WTC11 (cell line): ENCODE data around the gene TDRD10. TPM values are rescaled to one million over a fixed set of nuclear protein-coding genes. Genes with fewer than 3 reads are reported as not detected.

Experiments used
- AR ChIP-seq: fragments of 250-450 bp; sonication (Bioruptor Pico); IDR thresholded peaks from 2 replicates; pipeline ENCODE4 v1.9.0; 2021; ENCODE audit warnings: mild to moderate bottlenecking
- ATF2 ChIP-seq: sonication (generic); formaldehyde crosslinking; IDR thresholded peaks from 2 replicates; pipeline ENCODE4 v1.8.1; 2022; ENCODE audit warnings: low read depth, missing genetic modification reagents, borderline replicate concordance
- CREB1 ChIP-seq: sonication (generic); formaldehyde crosslinking; IDR thresholded peaks from 2 replicates; pipeline ENCODE4 v1.8.0; 2023; ENCODE audit warnings: mild to moderate bottlenecking, missing genetic modification reagents
- CTCF ChIP-seq: fragments of 200-600 bp; IDR thresholded peaks from 2 replicates; pipeline ENCODE4 v1.8.0; 2022; ENCODE audit warnings: antibody characterized with exemption
- E2F1 ChIP-seq: sonication (generic); formaldehyde crosslinking; IDR thresholded peaks from 2 replicates; pipeline ENCODE4 v1.8.0; 2022; ENCODE audit warnings: mild to moderate bottlenecking, missing genetic modification reagents
- E2F4 ChIP-seq: sonication (generic); formaldehyde crosslinking; IDR thresholded peaks from 2 replicates; pipeline ENCODE4 v1.8.1; 2022; ENCODE audit warnings: low read depth, mild to moderate bottlenecking, moderate library complexity, missing genetic modification reagents, borderline replicate concordance
- FOXJ3 ChIP-seq: sonication (generic); formaldehyde crosslinking; IDR thresholded peaks from 2 replicates; pipeline ENCODE4 v1.9.0; 2021; ENCODE audit warnings: missing genetic modification reagents, mild to moderate bottlenecking, borderline replicate concordance
- IRF2 ChIP-seq: sonication (generic); formaldehyde crosslinking; IDR thresholded peaks from 2 replicates; pipeline ENCODE4 v1.8.0; 2022; ENCODE audit warnings: low read depth, missing genetic modification reagents, borderline replicate concordance
- JAZF1 ChIP-seq: fragments of 250-450 bp; sonication (Bioruptor Pico); IDR thresholded peaks from 2 replicates; pipeline ENCODE4 v1.9.0; 2021; ENCODE audit warnings: moderate library complexity, mild to moderate bottlenecking, inconsistent platforms
- NFATC4 ChIP-seq: fragments of 250-450 bp; sonication (Bioruptor Pico); IDR thresholded peaks from 2 replicates; pipeline ENCODE4 v1.9.0; 2021; ENCODE audit warnings: mild to moderate bottlenecking
- PRDM15 ChIP-seq: sonication (generic); formaldehyde crosslinking; IDR thresholded peaks from 2 replicates; pipeline ENCODE4 v1.8.0; 2022; ENCODE audit warnings: missing genetic modification reagents
- STAT6 ChIP-seq: sonication (generic); formaldehyde crosslinking; conservative IDR thresholded peaks from 2 replicates; pipeline ENCODE4 v1.8.1; 2023; ENCODE audit warnings: mild to moderate bottlenecking, low read depth, missing genetic modification reagents, moderate library complexity
- TCF7 ChIP-seq: sonication (generic); formaldehyde crosslinking; IDR thresholded peaks from 2 replicates; pipeline ENCODE4 v1.8.0; 2022; ENCODE audit warnings: mild to moderate bottlenecking, low read depth, missing genetic modification reagents, moderate library complexity
- TEAD1 ChIP-seq: sonication (generic); formaldehyde crosslinking; IDR thresholded peaks from 2 replicates; pipeline ENCODE4 v1.8.0; 2022; ENCODE audit warnings: mild to moderate bottlenecking, missing genetic modification reagents
- ZBTB21 ChIP-seq: sonication (generic); formaldehyde crosslinking; IDR thresholded peaks from 2 replicates; pipeline ENCODE4 v1.8.1; 2023; ENCODE audit warnings: mild to moderate bottlenecking, missing genetic modification reagents, borderline replicate concordance
- ZNF281 ChIP-seq: sonication (generic); formaldehyde crosslinking; IDR thresholded peaks from 2 replicates; pipeline ENCODE4 v1.8.0; 2023; ENCODE audit warnings: mild to moderate bottlenecking, missing genetic modification reagents
- ZNF416 ChIP-seq: fragments of 250-450 bp; sonication (Bioruptor Pico); IDR thresholded peaks from 2 replicates; pipeline ENCODE4 v1.9.0; 2021; ENCODE audit warnings: mild to moderate bottlenecking, inconsistent platforms
- ZSCAN18 ChIP-seq: fragments of 250-450 bp; sonication (Bioruptor Pico); IDR thresholded peaks from 2 replicates; pipeline ENCODE4 v2.1.2; 2022; ENCODE audit warnings: mild to moderate bottlenecking, moderate library complexity
- total RNA-seq: library from RNA; stranded (reverse); gene quantifications from 3 replicates; pipeline ENCODE4 v1.2.3, GENCODE V29; 2021

The TDRD10 gene
- total RNA-seq, 1 experiment from 2014 or later = 0.09 TPM

- TF ChIP-seq PRDM15 (CRISPR knock-in tag) = peak; percentile 45; the same call in 1 of the 2 replicates
- TF ChIP-seq ZBTB21 = peak; percentile 90
- TF ChIP-seq ZNF416 (CRISPR knock-in tag) = no peak
- TF ChIP-seq TCF7 (CRISPR knock-in tag) = peak; percentile 89; the same call in 1 of the 2 replicates
- peak; percentile 42; the same call in 1 of the 2 replicates for TF ChIP-seq ATF2 (CRISPR knock-in tag)
- no peak for TF ChIP-seq JAZF1
- TF ChIP-seq E2F4 (CRISPR knock-in tag) = peak; percentile 57; the same call in 1 of the 2 replicates
- no peak for TF ChIP-seq ZSCAN18
- peak; percentile 94 for TF ChIP-seq TEAD1 (CRISPR knock-in tag)
- TF ChIP-seq NFATC4 (CRISPR knock-in tag) = no peak
- peak; percentile 88; the same call in 1 of the 2 replicates for TF ChIP-seq E2F1
- no peak for TF ChIP-seq FOXJ3 (CRISPR knock-in tag)
- peak; percentile 80; the same call in 1 of the 2 replicates for TF ChIP-seq CREB1 (CRISPR knock-in tag)
- TF ChIP-seq IRF2 (CRISPR knock-in tag) = no peak
- no peak for TF ChIP-seq AR (CRISPR knock-in tag)
- no peak for TF ChIP-seq STAT6
- no peak for TF ChIP-seq ZNF281 (CRISPR knock-in tag)
- TF ChIP-seq CTCF = no peak
These were observed 711 bp downstream of the TDRD10 start (continued) for GRCh38 chr1:154502744-154503115.
